Caco-2 (cell line): Measurements from ENCODE around the gene PAM. TPM values are rescaled to one million over a fixed set of nuclear protein-coding genes. Genes with fewer than 3 reads are reported as not detected.

Experiments used
- BruUV-seq: library from RNA; stranded (reverse); fragments of 400-500 nt; replicated peaks from 2 replicates; lab custom pipeline; 2021; lab: Mats Ljungman, UMichigan
- CTCF ChIA-PET: fragments of 300-600 bp; sonication (Branson Sonifier 250); formaldehyde crosslinking; loops from one replicate; lab custom pipeline; 2022; ENCODE audit warnings: antibody characterized with exemption; lab: Charles Lee
- POLR2A ChIA-PET: fragments of 300-600 bp; sonication (Branson Sonifier 250); formaldehyde crosslinking; loops from one replicate; lab custom pipeline; 2022; ENCODE audit warnings: antibody characterized with exemption; lab: Charles Lee
- DNase-seq, 2 experiments: peaks; one replicate each; pipeline versions ENCODE4 v3.0.0 to v3.0.0-alpha.2; 2020 to 2022
- H3K27me3 ChIP-seq: replicated peaks from 2 replicates; pipeline ENCODE4 v1.6.0; 2011; ENCODE audit warnings: low read length; ENCODE audit not compliant: control insufficient read depth, insufficient read depth
- H3K36me3 ChIP-seq: 2 replicates; pipeline ENCODE4 v1.5.1; 2011; ENCODE audit warnings: low read length; ENCODE audit not compliant: control insufficient read depth, insufficient read depth
- H3K4me1 ChIP-seq: fragments of 250-450 bp; sonication (Bioruptor Pico); 2 replicates; pipeline ENCODE4 v1.5.1; 2020; ENCODE audit warnings: mild to moderate bottlenecking
- H3K4me3 ChIP-seq: 2 replicates; pipeline ENCODE4 v1.5.1; 2011; ENCODE audit warnings: low read depth, mild to moderate bottlenecking, control low read depth, low read length
- H3K9me3 ChIP-seq: fragments of 250-450 bp; sonication (Bioruptor Pico); 2 replicates; pipeline ENCODE4 v1.5.1; 2020; ENCODE audit warnings: mild to moderate bottlenecking, moderate library complexity
- H3K27ac Mint-ChIP-seq: one replicate; pipeline ENCODE4 v1.8.0; 2022; ENCODE audit warnings: mixed read lengths; ENCODE audit not compliant: unreplicated experiment
- H3K27me3 Mint-ChIP-seq: one replicate; pipeline ENCODE4 v1.8.0; 2022; ENCODE audit warnings: mixed read lengths; ENCODE audit not compliant: insufficient read depth, unreplicated experiment
- H3K36me3 Mint-ChIP-seq: one replicate; pipeline ENCODE4 v1.8.0; 2022; ENCODE audit warnings: mild to moderate bottlenecking, mixed read lengths; ENCODE audit not compliant: insufficient read depth, unreplicated experiment
- H3K4me1 Mint-ChIP-seq: one replicate; pipeline ENCODE4 v1.8.0; 2022; ENCODE audit warnings: low read depth, mixed read lengths; ENCODE audit not compliant: unreplicated experiment
- H3K4me3 Mint-ChIP-seq: one replicate; pipeline ENCODE4 v1.8.0; 2022; ENCODE audit warnings: mild to moderate bottlenecking, moderate library complexity, mixed read lengths; ENCODE audit not compliant: unreplicated experiment
- H3K9me3 Mint-ChIP-seq: one replicate; pipeline ENCODE4 v1.8.0; 2022; ENCODE audit warnings: mixed read lengths; ENCODE audit not compliant: unreplicated experiment
- CTCF ChIP-seq, 2 experiments: fragments of 200-600 bp in 1 of 2; IDR thresholded peaks; 1 replicate in 1 of 2; 2 replicates in 1 of 2; pipeline versions ENCODE4 v1.5.1 to v1.8.0; 2011 to 2022; ENCODE audit warnings: antibody characterized with exemption in 1 of 2, control low read depth in 1 of 2, inconsistent platforms in 1 of 2, low read depth in 1 of 2, low read length in 1 of 2, mild to moderate bottlenecking in 1 of 2, moderate library complexity in 1 of 2; ENCODE audit not compliant: insufficient read depth in 1 of 2, severe bottlenecking in 1 of 2, unreplicated experiment in 1 of 2
- intact Hi-C: fragments of 100-400 bp; cut with micrococcal nuclease; formaldehyde crosslinking; loops from one replicate; pipeline ENCODE4 v1.10.0; 2022; ENCODE audit not compliant: unreplicated experiment
- total RNA-seq: library from RNA; stranded (reverse); gene quantifications from 2 replicates; pipeline ENCODE4 v1.2.3, GENCODE V29; 2022

The PAM gene
- total RNA-seq, 1 experiment from 2014 or later: 48.0 TPM

GRCh38 chr5:102876610-102877009, 121.5 kb downstream of the PAM start:
- Histone ChIP-seq H3K4me3 (no peak overlapping the region), H3K9me3 (no peaks in the 10 kb centered on the region), H3K36me3 (no peaks in the 10 kb centered on the region), H3K27me3 (no peaks in the 10 kb centered on the region), H3K4me1 (no peaks in the 10 kb centered on the region)
- H3K9me3 Mint-ChIP-seq: no peaks in the 10 kb centered on the region
- H3K4me3 Mint-ChIP-seq: no peak overlapping the region
- no TSS peak for BruUV-seq
- POLR2A ChIA-PET: no interaction called here
- no peak for TF ChIP-seq CTCF (IDR thresholded peaks at IDR 0.05; ENCODE audit: insufficient read depth in 1 of 2, low read depth in 1 of 2, low read length in 1 of 2, severe bottlenecking in 1 of 2, unreplicated experiment in 1 of 2)
- intact Hi-C loops: no loop called here
- CTCF ChIA-PET: no interaction called here
- peaks cover 7% of the 10 kb centered on the region for H3K4me1 Mint-ChIP-seq
- DNase-seq: no peak
- H3K27ac Mint-ChIP-seq: no peak overlapping the region
- H3K27me3 Mint-ChIP-seq: no peaks in the 10 kb centered on the region
- H3K36me3 Mint-ChIP-seq: no peaks in the 10 kb centered on the region

GRCh38 chr5:102879741-102880140, 124.6 kb downstream of the PAM start:
- Mint-ChIP-seq H3K9me3 (peaks cover 9% of the 10 kb centered on the region), H3K4me1 (peaks cover 7% of the 10 kb centered on the region), H3K36me3 (no peaks in the 10 kb centered on the region), H3K4me3 (no peak overlapping the region), H3K27ac (no peak overlapping the region), H3K27me3 (no peaks in the 10 kb centered on the region)
- TF ChIP-seq CTCF (IDR thresholded peaks at IDR 0.05; ENCODE audit: insufficient read depth in 1 of 2, low read depth in 1 of 2, low read length in 1 of 2, severe bottlenecking in 1 of 2, unreplicated experiment in 1 of 2): no peak
- Histone ChIP-seq H3K4me3 (no peak overlapping the region), H3K4me1 (no peaks in the 10 kb centered on the region), H3K9me3 (no peaks in the 10 kb centered on the region), H3K27me3 (no peaks in the 10 kb centered on the region), H3K36me3 (no peaks in the 10 kb centered on the region)
- intact Hi-C loops: no loop called here
- BruUV-seq: no TSS peak
- no peak for DNase-seq
- ChIA-PET CTCF (no interaction called here), POLR2A (no interaction called here)

GRCh38 chr5:102886586-102886985, 131.5 kb downstream of the PAM start:
- intact Hi-C loops: no loop called here
- POLR2A ChIA-PET: no interaction called here
- no peak overlapping the region for H3K27ac Mint-ChIP-seq

More at GRCh38 chr5:102886586-102886985, 131.5 kb downstream of the PAM start:
- CTCF ChIA-PET: no interaction called here
- H3K4me3 Mint-ChIP-seq: no peak overlapping the region
- H3K36me3 Mint-ChIP-seq: no peaks in the 10 kb centered on the region
- H3K4me1 Mint-ChIP-seq: no peaks in the 10 kb centered on the region
- Histone ChIP-seq H3K4me1 (no peaks in the 10 kb centered on the region), H3K36me3 (no peaks in the 10 kb centered on the region), H3K4me3 (no peak overlapping the region), H3K27me3 (no peaks in the 10 kb centered on the region), H3K9me3 (no peaks in the 10 kb centered on the region)
- peaks cover 9% of the 10 kb centered on the region for H3K9me3 Mint-ChIP-seq
- no peaks in the 10 kb centered on the region for H3K27me3 Mint-ChIP-seq
- BruUV-seq: no TSS peak
- TF ChIP-seq CTCF (IDR thresholded peaks at IDR 0.05; ENCODE audit: insufficient read depth in 1 of 2, low read depth in 1 of 2, low read length in 1 of 2, severe bottlenecking in 1 of 2, unreplicated experiment in 1 of 2): no peak
- DNase-seq: no peak
